Measurements from ENCODE around the gene BCL2. TPM values are rescaled to one million over a fixed set of nuclear protein-coding genes. Genes with fewer than 3 reads are reported as not detected.

The BCL2 gene
- total RNA-seq, 1 donor from 2014 or later = 4.9 TPM

- H3K36me3 ChIP-seq = peaks cover 10% of the 10 kb centered on the region
- no peak for DNase-seq (ENCODE audit: low spot score)
- Mint-ChIP-seq H3K36me3 (peaks cover 19% of the 10 kb centered on the region), H3K27ac (no peak overlapping the region), H3K4me1 (no peaks in the 10 kb centered on the region), H3K27me3 (ENCODE audit: insufficient read depth, low read depth) (no peaks in the 10 kb centered on the region), H3K4me3 (no peak overlapping the region), H3K9me3 (no peaks in the 10 kb centered on the region)
- no peaks in the 10 kb centered on the region for H3K27me3 ChIP-seq
- no peak for TF ChIP-seq EZH2 (IDR thresholded peaks at IDR 0.05)
- TF ChIP-seq EZH2phosphoT487 (IDR thresholded peaks at IDR 0.05) = no peak
- no peak for TF ChIP-seq CTCF (IDR thresholded peaks at IDR 0.05)
- no peak overlapping the region for H3K9ac ChIP-seq
- H3K4me1 ChIP-seq = no peaks in the 10 kb centered on the region
- H3K4me2 ChIP-seq = no peak overlapping the region
- H3K27ac ChIP-seq = no peak overlapping the region
- no peaks in the 10 kb centered on the region for H3K9me3 ChIP-seq (ENCODE audit: low read depth)
- no peaks in the 10 kb centered on the region for H3F3A ChIP-seq (ENCODE audit: low read depth)
- H2AFZ ChIP-seq (replicated peaks) = no peak overlapping the region
- H3K4me3 ChIP-seq = no peak overlapping the region
- H4K20me1 ChIP-seq (ENCODE audit: low read depth) = no peaks in the 10 kb centered on the region
- no peaks in the 10 kb centered on the region for H3K79me2 ChIP-seq (ENCODE audit: low read depth)
Observed at GRCh38 chr18:63356272-63356896, 36.8 kb upstream of the BCL2 start.

DNA sequence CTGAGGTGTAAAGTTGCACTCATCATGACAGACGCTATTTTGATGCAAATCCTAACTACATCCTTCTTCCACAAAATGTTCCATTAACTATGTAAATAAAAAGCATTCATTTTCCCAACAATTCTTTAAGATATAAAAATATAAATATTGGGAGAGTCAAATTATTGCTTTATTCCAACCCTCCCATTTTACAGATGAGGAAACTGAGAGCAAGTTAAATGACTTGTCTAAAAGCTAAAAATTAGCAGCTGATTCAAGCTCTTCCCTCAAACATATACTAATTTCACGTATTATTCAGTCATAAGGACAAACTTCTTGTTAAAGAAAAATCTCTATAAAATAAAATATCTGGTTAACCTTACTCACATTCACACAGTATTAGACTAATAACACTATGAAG, 30.7 kb upstream of the BCL2 start:
- Histone ChIP-seq H3K4me2 (no peak overlapping the region), H3K4me1 (no peaks in the 10 kb centered on the region), H4K20me1 (ENCODE audit: low read depth) (no peaks in the 10 kb centered on the region), H3K9me3 (ENCODE audit: low read depth) (no peaks in the 10 kb centered on the region), H3K79me2 (ENCODE audit: low read depth) (no peaks in the 10 kb centered on the region), H3K9ac (no peak overlapping the region), H3K27me3 (no peaks in the 10 kb centered on the region), H3K36me3 (no peaks in the 10 kb centered on the region), H3F3A (ENCODE audit: low read depth) (no peaks in the 10 kb centered on the region), H3K4me3 (no peak overlapping the region), H3K27ac (no peak overlapping the region), H2AFZ (replicated peaks) (no peak overlapping the region)
- Mint-ChIP-seq H3K36me3 (peaks cover 18% of the 10 kb centered on the region), H3K4me3 (no peak overlapping the region), H3K27me3 (ENCODE audit: insufficient read depth, low read depth) (peaks cover 2% of the 10 kb centered on the region), H3K4me1 (no peaks in the 10 kb centered on the region), H3K9me3 (no peaks in the 10 kb centered on the region), H3K27ac (no peak overlapping the region)
- TF ChIP-seq EZH2phosphoT487 (IDR thresholded peaks at IDR 0.05) (no peak), EZH2 (IDR thresholded peaks at IDR 0.05) (no peak), CTCF (IDR thresholded peaks at IDR 0.05) (no peak)
- no peak for DNase-seq (ENCODE audit: low spot score)

DNA sequence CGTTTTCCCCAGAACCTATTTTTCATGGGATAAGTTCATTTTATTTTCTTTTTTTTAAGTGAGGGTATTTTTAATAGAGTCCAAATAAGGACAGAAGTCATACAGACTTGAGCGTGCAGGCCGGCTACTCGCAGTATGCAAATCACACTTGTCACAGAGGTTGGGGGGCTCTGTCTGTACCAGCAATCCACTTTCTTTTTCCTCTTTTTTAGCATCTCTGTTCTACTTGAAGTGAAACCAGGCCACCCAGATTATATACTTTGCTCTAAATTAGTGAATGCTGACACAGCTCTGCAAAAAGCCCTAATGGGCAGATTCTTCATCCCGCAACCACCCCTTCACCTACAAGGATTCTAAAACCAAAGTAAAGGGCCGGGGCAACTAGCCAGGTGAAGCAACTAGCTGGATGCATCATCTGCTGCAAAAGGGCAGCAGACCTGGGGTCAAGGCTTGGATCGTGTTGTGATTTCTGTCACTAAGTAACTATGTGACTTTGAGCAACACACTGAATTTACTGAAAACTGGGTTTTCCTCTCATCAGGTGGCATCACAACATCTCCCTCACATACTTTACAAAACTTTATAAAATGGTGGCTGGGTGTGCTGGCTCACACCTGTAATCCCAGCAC, 29.1 kb upstream of the BCL2 start:
- DNase-seq (ENCODE audit: low spot score) = no peak
- no peaks in the 10 kb centered on the region for H3K4me1 Mint-ChIP-seq
- H3K27me3 Mint-ChIP-seq (ENCODE audit: insufficient read depth, low read depth) = peaks cover 2% of the 10 kb centered on the region
- no peaks in the 10 kb centered on the region for H3K79me2 ChIP-seq (ENCODE audit: low read depth)
- H3K9me3 Mint-ChIP-seq = no peaks in the 10 kb centered on the region
- peaks cover 3% of the 10 kb centered on the region for H4K20me1 ChIP-seq (ENCODE audit: low read depth)
- no peaks in the 10 kb centered on the region for H3K9me3 ChIP-seq (ENCODE audit: low read depth)
- H3K4me2 ChIP-seq = no peak overlapping the region
- no peaks in the 10 kb centered on the region for H3F3A ChIP-seq (ENCODE audit: low read depth)
- no peak overlapping the region for H2AFZ ChIP-seq (replicated peaks)
- H3K27ac Mint-ChIP-seq = no peak overlapping the region
- peaks cover 23% of the 10 kb centered on the region for H3K36me3 Mint-ChIP-seq
- no peaks in the 10 kb centered on the region for H3K4me1 ChIP-seq
- no peak overlapping the region for H3K27ac ChIP-seq
- no peak overlapping the region for H3K4me3 ChIP-seq
- H3K9ac ChIP-seq = no peak overlapping the region
- no peak overlapping the region for H3K4me3 Mint-ChIP-seq
- TF ChIP-seq EZH2phosphoT487 (IDR thresholded peaks at IDR 0.05) (no peak), CTCF (IDR thresholded peaks at IDR 0.05) (no peak), EZH2 (IDR thresholded peaks at IDR 0.05) (no peak)
- H3K36me3 ChIP-seq = no peaks in the 10 kb centered on the region
- H3K27me3 ChIP-seq = no peaks in the 10 kb centered on the region
